K562 (cell line): ENCODE measurements around the gene BRMS1.

Source experiments
- HSF4 ChIP-seq: fragments of 250-450 bp; sonication (Bioruptor Pico); IDR thresholded peaks from 2 replicates; pipeline ENCODE4 v2.1.2; 2022; ENCODE audit warnings: mild to moderate bottlenecking, moderate library complexity, borderline replicate concordance
- WHSC1 ChIP-seq: IDR thresholded peaks from one replicate; pipeline ENCODE4 v1.6.1; 2012; ENCODE audit warnings: low read length, control low read depth, inconsistent platforms
- ZNF431 ChIP-seq: sonication (generic); formaldehyde crosslinking; IDR thresholded peaks from 2 replicates; pipeline ENCODE4 v1.8.0; 2022; ENCODE audit warnings: mild to moderate bottlenecking, missing genetic modification reagents
- TF ChIP-seq, protein P1 (sequence below), 3 experiments: IDR thresholded peaks in 2 of 3; conservative IDR thresholded peaks in 1 of 3; 2 replicates each; pipeline ENCODE4 v1.5.1; 2011 to 2012; ENCODE audit warnings: low read length in 3 of 3, mild to moderate bottlenecking in 3 of 3, control low read depth in 2 of 3, improper control_type of control experiment in 1 of 3, inconsistent platforms in 1 of 3, low read depth in 1 of 3, mixed read lengths in 1 of 3, moderate library complexity in 1 of 3; ENCODE audit not compliant: insufficient read depth in 2 of 3

GRCh38 chr11:66299186-66299585, 45.7 kb downstream of the BRMS1 start:
- TF ChIP-seq, protein P1, sequence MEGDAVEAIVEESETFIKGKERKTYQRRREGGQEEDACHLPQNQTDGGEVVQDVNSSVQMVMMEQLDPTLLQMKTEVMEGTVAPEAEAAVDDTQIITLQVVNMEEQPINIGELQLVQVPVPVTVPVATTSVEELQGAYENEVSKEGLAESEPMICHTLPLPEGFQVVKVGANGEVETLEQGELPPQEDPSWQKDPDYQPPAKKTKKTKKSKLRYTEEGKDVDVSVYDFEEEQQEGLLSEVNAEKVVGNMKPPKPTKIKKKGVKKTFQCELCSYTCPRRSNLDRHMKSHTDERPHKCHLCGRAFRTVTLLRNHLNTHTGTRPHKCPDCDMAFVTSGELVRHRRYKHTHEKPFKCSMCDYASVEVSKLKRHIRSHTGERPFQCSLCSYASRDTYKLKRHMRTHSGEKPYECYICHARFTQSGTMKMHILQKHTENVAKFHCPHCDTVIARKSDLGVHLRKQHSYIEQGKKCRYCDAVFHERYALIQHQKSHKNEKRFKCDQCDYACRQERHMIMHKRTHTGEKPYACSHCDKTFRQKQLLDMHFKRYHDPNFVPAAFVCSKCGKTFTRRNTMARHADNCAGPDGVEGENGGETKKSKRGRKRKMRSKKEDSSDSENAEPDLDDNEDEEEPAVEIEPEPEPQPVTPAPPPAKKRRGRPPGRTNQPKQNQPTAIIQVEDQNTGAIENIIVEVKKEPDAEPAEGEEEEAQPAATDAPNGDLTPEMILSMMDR (IDR thresholded peaks at IDR 0.05 in 2 of 3, conservative IDR thresholded peaks at IDR 0.05 in 1 of 3; ENCODE audit: insufficient read depth in 2 of 3, low read depth in 1 of 3, low read length in 3 of 3): no peak
- no peak for TF ChIP-seq HSF4 (CRISPR knock-in tag)
- no peak for TF ChIP-seq WHSC1
- no peak for TF ChIP-seq ZNF431 (CRISPR knock-in tag)
